GM19351 (cell line): ENCODE measurements around the gene RERE.

Experiments
- ATAC-seq: cut with Tn5 transposase; IDR thresholded peaks from one replicate; pipeline ENCODE4 v1.9.1; 2021; ENCODE audit warnings: mild to moderate bottlenecking, moderate library complexity; ENCODE audit not compliant: unreplicated experiment

Gene RERE

GRCh38 chr1:8345621-8346415 lies 471.6 kb downstream of the RERE start:
- no peak for ATAC-seq

DNA sequence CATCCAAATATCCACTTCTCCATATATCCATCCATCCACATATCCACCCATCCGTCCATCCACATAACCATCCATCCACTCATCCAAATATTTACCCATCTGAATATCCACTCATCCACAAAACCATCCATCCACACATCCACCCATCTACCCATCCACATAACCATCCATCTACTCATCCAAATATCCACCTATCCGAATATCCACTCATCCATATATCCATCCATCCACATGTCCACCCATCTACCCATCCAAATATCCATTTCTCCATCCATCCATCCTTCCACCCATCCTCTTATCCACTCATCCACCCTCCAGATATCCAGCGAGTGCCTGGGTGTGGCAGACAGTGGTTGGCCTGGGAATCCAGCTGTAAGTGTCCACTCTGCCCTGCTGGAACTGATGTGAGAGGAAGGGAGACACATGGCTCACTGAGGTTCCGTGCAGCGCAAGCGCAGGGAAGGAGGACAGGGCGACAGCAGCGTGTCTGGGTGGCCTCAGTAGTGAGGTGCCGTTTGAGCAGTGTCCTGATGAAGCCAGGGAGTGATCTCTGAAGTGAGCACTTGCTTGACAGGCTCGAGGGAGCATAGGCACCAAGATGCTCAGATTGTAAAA lies 472.4 kb downstream of the RERE start:
- ATAC-seq, result no peak

- no peak for ATAC-seq
Measured at GRCh38 chr1:8343464-8344001, 473.9 kb downstream of the RERE start.

DNA sequence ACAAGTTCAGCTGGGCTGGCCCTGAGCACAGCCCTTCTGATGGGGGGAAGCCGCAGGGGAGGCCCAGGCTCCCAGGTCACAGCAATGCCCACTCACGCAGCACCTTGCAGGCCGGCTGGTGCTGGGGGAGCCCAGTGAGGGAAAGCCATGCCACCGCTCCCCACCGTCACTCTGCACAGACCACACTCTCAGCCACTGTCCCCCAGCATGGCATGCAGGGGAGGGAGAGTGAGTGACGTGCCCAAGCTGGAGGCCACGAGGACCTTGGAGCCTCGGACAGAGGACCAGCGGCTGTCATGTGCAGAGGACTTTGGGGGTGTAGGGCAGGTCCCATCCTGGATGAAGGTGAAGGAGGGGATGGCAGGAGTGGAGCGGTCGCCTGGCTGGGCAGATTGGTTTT lies 474.4 kb downstream of the RERE start:
- no peak for ATAC-seq

DNA sequence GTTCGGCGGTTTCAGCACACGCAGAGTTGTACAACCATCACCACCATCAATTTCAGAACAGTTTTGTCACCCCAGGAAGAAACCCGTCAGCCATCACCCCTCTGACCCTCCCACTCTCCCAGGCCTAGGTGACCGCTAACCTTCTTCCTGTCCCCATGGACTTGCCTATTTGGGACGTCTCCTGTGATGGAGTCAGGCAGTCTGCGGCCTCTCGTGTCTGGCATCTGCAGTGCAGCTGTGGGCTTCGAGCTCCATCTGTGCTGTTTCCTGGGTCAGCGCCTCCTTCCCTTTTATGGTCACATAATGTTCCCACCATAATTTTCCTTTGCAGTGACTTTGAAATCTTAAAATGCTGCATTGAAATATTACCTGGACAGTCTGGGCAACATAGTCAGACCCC lies 475.1 kb downstream of the RERE start:
- no peak for ATAC-seq

DNA sequence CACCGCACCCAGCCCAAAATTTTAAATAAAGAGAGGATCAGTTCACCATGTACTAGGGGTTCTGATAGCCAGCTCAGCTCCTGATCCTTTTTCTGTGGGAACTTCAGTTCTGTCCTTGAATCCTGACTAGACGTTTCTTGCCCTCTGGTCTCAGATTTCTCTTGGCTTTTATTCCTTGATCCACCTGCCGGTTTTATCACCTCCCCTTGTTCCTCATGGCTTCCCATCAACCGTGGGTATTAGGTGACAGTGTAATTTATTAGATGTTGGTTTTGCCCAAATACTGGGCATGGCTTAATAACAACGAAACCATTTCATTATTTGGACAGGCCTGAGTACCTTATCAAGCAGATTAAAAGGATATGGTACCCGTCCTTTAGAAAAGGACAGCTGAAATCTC lies 477.0 kb downstream of the RERE start:
- no peak for ATAC-seq

GRCh38 chr1:8339203-8339600 lies 478.2 kb downstream of the RERE start:
- no peak for ATAC-seq

DNA sequence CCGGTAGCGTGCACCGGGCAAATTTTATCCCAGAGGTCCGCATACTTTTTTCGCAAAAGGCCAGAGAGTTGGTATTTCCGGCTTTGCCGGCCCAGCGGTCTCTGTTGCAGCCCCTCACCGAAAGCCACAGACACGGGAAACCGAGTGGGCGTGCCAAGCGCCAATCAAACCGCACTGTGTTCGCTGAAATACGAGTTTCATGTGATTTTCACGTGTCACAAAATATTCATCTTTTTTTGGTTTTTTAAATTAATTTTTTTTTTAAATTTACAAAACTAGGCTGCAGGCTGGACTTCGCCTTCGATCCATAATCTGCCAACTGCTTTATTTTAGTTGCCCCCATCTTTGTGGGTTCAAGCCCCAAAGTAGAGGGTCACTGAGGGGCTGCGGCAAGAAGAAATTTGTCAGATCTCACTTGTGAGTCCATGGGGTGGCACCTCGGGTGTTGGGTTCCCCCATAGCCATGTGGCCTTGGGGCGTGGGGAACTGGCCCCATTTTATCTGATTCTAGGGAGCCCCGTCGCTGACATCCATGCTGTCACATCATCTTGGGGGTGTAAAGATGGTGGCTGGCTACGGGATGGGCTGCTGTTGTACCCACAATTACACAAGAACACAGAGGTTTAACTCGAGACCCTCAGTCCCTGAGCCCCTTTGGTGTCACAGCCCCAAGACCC lies 478.8 kb downstream of the RERE start:
- ATAC-seq, result no peak

DNA sequence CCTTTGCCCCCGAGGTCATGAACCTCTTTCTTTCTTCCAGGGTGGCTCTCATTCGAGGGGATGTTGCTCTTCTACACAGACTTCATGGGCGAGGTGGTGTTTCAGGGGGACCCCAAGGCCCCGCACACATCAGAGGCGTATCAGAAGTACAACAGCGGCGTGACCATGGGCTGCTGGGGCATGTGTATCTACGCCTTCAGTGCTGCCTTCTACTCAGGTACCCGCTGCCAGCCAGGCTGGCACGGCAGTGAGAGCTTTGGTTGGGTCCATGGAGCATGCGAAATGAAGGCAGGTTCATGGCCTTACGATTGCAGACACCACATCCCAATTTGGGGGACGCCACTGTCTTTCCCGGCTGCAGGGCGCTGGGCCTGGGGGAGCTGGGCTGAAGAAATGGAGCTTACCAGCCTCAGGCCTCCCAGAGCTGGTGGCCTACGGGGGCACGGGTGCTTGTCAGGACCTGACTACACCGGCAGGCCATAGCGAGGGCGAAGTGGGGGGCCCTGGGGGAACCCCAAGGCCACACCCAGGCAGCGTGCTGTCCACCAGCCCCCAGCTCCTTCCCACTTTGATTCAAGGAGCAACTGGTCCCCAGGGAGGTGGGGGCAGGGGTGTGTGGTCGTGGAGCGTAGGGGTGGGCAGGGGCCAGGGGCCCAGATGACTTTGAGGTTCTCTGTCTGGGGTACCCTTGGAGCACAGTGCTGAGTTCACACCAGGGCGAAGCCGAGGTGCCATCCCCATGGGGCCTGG lies 479.5 kb downstream of the RERE start:
- no peak for ATAC-seq

DNA sequence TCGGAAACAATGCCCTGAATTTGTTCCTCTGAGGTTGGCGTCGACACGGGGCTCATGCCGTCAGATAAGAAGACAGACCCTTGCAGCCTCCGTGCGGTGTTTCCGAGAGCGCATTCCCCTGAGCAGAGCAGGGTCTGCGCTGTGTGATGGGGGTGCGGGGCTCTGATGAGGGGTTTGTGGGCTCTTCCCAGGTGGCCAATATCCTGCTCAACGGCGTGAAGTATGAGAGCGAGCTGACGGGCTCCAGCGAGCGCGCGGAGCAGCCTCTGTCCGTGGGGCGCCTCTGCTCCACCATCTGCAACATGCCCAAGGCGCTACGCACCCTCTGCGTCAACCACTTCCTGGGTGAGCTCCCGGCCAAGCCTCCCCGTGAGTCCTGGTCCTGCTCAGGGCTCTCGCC lies 482.2 kb downstream of the RERE start:
- no peak for ATAC-seq

- no peak for ATAC-seq
Measured at GRCh38 chr1:8334106-8334851, 483.2 kb downstream of the RERE start.

- no peak for ATAC-seq
Measured at GRCh38 chr1:8333246-8333987, 484.0 kb downstream of the RERE start.

DNA sequence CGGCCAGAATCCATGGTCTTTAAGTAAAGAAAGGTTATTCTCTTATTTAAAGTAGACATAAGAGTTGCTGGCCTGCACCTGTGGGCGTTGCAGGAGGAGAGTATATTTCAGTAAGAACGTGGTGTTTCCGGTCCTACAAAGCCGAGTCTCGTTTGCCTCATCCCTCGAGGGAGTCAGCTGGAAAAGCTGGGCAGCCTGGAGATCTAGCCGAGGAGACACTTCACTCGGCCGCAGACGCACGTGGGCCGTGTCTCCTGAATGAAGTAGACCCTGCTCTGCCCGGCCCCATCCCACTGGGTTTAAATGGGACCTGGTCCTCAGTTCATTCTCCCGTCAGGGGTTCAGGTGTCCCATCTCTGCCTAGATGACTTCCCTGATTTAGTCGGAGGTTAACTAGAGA lies 484.6 kb downstream of the RERE start:
- no peak for ATAC-seq

DNA sequence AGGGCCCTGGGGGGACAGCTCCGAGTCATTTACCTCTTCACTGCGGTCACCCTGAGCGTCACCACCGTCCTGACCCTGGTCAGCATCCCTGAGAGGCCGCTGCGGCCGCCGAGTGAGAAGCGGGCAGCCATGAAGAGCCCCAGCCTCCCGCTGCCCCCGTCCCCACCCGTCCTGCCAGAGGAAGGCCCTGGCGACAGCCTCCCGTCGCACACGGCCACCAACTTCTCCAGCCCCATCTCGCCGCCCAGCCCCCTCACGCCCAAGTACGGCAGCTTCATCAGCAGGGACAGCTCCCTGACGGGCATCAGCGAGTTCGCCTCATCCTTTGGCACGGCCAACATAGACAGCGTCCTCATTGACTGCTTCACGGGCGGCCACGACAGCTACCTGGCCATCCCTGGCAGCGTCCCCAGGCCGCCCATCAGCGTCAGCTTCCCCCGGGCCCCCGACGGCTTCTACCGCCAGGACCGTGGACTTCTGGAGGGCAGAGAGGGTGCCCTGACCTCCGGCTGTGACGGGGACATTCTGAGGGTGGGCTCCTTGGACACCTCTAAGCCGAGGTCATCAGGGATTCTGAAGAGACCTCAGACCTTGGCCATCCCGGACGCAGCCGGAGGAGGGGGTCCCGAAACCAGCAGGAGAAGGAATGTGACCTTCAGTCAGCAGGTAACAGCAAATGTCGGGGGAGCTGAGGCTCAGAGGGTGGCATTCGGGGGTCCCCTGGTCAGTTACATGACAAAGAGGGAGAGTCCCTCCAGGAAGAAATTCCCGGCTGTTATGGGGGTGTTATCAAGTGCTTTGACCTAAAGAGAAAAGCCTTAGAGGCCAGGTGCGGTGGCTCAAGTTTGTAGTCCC lies 486.9 kb downstream of the RERE start:
- no peak for ATAC-seq

GRCh38 chr1:8329858-8330257 lies 487.6 kb downstream of the RERE start:
- no peak for ATAC-seq

- no peak for ATAC-seq
Measured at GRCh38 chr1:8329439-8329838, 488.0 kb downstream of the RERE start.

- ATAC-seq, result no peak
Measured at GRCh38 chr1:8328271-8328670, 489.2 kb downstream of the RERE start.

GRCh38 chr1:8326265-8326664 lies 491.2 kb downstream of the RERE start:
- ATAC-seq, result no peak

GRCh38 chr1:8325771-8326170 lies 491.7 kb downstream of the RERE start:
- ATAC-seq, result no peak
